Lower lobe of right lung (tissue), 2 donors: ENCODE data around the gene SLC17A8. TPM values are rescaled to one million over a fixed set of nuclear protein-coding genes. Genes with fewer than 3 reads are reported as not detected.
"Not testable (repeated sequence)": the region's sequence is repeated elsewhere in the genome, so short reads cannot be mapped to it uniquely, and the experiment has no call there.

ENCODE experiments used
- ATAC-seq, 2 donors: fragments of 200-7000 bp; cut with Tn5 transposase; one replicate each; pipeline ENCODE4 v1.9.1; 2020 to 2022; ENCODE audit warnings: mild to moderate bottlenecking in 2 of 2, moderate library complexity in 2 of 2
- DNase-seq: peaks from one replicate; pipeline ENCODE4 v3.0.0-alpha.2; 2020
- H3K27ac ChIP-seq: fragments of 200-600 bp; one replicate; pipeline ENCODE4 v1.8.0; 2022
- H3K27me3 ChIP-seq: fragments of 200-600 bp; one replicate; pipeline ENCODE4 v1.8.0; 2022; ENCODE audit warnings: low read depth
- H3K36me3 ChIP-seq: fragments of 200-600 bp; one replicate; pipeline ENCODE4 v1.8.0; 2022; ENCODE audit warnings: mild to moderate bottlenecking
- H3K4me1 ChIP-seq: fragments of 200-600 bp; one replicate; pipeline ENCODE4 v1.8.0; 2022
- H3K4me3 ChIP-seq: fragments of 200-600 bp; one replicate; pipeline ENCODE4 v1.8.0; 2022; ENCODE audit warnings: mild to moderate bottlenecking
- H3K9me3 ChIP-seq: fragments of 200-600 bp; one replicate; pipeline ENCODE4 v1.8.0; 2022
- CTCF ChIP-seq: fragments of 200-600 bp; IDR thresholded peaks from one replicate; pipeline ENCODE4 v1.8.0; 2022; ENCODE audit warnings: antibody characterized with exemption, mild to moderate bottlenecking
- intact Hi-C: fragments of 100-400 bp; cut with DNase I; formaldehyde crosslinking; loops from one replicate; pipeline ENCODE4 v1.11.0; 2022
- total RNA-seq: library from RNA; stranded (reverse); fragmentation: NEBNext Ultra II Directional; extraction: Animal tissue kit (Norgen Biotek cat#: 25700); gene quantifications from one replicate; pipeline ENCODE4 v1.2.1, GENCODE V29; 2021
- donor health status: DM: no; HTN: yes; CAD: no; lungs with severe emphysema.

SLC17A8 gene
- total RNA-seq, 1 donor from 2014 or later = not detected

DNA sequence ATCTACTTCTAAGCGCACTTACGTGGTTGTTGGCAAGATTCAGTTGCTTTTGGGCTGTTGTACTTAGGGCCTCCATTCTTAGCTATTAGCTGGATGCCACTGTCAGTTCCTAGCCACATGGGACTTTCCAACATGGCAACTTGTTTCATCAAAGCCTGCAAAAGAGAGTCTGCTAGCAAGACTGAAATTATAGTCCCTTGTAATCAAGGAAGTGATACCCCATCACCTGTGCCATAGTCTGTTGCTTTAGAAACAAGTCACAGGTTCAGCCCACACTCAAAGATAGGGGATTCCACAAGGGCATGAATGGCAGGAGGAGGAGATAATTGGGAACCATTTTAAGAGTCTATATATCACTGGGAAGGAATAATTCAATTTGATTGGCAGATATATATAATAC, 27.1 kb upstream of the SLC17A8 start:
- Histone ChIP-seq H3K4me1 (no peaks in the 10 kb centered on the region), H3K36me3 (peaks cover 87% of the 10 kb centered on the region), H3K27me3 (no peaks in the 10 kb centered on the region), H3K9me3 (no peaks in the 10 kb centered on the region), H3K27ac (no peak overlapping the region), H3K4me3 (no peak overlapping the region)
- DNase-seq (no peak), ATAC-seq (no peak)
- TF ChIP-seq CTCF = no peak
- intact Hi-C loops = no loop called here

DNA sequence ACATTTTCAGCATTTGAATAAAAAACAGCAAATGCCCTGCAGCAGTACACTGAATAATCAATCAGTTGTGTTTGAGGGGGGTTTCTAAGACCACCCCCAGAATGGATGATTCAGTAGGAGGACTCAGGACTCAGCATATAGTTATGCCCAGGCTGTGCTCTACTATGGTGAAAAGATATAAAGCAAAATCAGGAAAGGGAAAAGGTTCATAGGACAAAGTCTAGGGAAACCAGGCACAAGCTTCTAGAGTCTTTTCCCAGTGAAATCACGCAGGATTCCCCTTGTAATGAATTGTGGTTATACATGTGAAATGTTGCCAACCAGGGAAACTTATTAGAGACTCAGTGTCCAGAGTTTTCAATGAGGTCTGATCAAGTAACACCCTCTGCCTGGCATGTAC, 25.0 kb upstream of the SLC17A8 start:
- no peak for TF ChIP-seq CTCF
- ATAC-seq = no peak

DNA sequence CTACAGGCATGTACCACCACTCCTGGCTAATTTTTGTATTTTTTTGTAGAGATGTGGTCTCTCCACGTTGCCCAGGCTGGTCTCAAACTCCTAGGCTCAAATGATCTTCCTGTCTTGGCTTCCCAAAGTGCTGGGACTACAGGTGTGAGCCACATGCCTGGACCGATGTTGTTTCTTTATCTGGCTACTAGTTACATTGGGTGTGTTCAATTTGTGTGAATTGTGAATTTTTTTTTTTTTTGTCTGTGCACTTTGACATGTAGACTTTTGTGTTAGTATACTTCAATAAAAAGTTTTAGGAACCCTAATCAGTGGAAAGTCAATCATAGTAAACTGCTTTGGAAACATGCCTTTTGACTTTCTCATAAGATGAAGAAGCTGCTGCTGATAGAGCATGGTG, 24.0 kb upstream of the SLC17A8 start:
- intact Hi-C loops = no loop called here
- Histone ChIP-seq H3K4me3 (no peak overlapping the region), H3K4me1 (no peaks in the 10 kb centered on the region), H3K27ac (no peak overlapping the region), H3K27me3 (no peaks in the 10 kb centered on the region), H3K36me3 (peaks cover 89% of the 10 kb centered on the region), H3K9me3 (no peaks in the 10 kb centered on the region)
- no peak for DNase-seq
- ATAC-seq = no peak
- no peak for TF ChIP-seq CTCF

More for the DNA sequence above, 25.0 kb upstream of the SLC17A8 start:
- Histone ChIP-seq H3K9me3 (no peaks in the 10 kb centered on the region), H3K36me3 (peaks cover 89% of the 10 kb centered on the region), H3K27me3 (no peaks in the 10 kb centered on the region), H3K4me3 (no peak overlapping the region), H3K4me1 (no peaks in the 10 kb centered on the region), H3K27ac (no peak overlapping the region)
- intact Hi-C loops = no loop called here
- no peak for DNase-seq

- ATAC-seq (peak; percentile 11 to 47), DNase-seq (no peak)
- Histone ChIP-seq H3K36me3 (peaks cover 69% of the 10 kb centered on the region), H3K27ac (no peak overlapping the region), H3K4me1 (no peaks in the 10 kb centered on the region), H3K4me3 (no peak overlapping the region), H3K27me3 (no peaks in the 10 kb centered on the region), H3K9me3 (no peaks in the 10 kb centered on the region)
- intact Hi-C loops = no loop called here
- TF ChIP-seq CTCF = no peak
Measured at GRCh38 chr12:100337299-100337698, 19.6 kb upstream of the SLC17A8 start.

DNA sequence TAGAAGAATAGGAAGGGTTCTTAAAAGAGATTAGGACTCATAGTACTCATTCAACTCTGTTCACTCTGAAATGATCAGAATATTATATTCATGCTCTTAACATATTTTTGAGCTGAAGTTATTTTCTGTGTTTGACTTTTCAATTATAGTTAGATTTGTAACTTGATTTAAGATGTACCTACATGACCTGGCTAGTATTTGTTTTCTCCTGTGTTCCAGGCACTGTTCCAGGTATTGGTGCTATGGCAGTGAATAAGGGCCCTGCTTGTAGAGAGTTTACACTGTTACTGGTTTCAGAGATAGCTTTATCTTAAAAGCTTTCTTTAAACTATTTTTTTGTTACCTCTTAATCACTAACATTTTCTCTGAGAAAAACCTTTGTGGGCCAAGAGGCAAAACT, 19.1 kb upstream of the SLC17A8 start:
- Histone ChIP-seq H3K27me3 (no peaks in the 10 kb centered on the region), H3K4me3 (no peak overlapping the region), H3K9me3 (no peaks in the 10 kb centered on the region), H3K27ac (no peak overlapping the region), H3K36me3 (peaks cover 68% of the 10 kb centered on the region), H3K4me1 (no peaks in the 10 kb centered on the region)
- intact Hi-C loops = no loop called here
- no peak for TF ChIP-seq CTCF
- DNase-seq = no peak
- ATAC-seq = peak; percentile 75 to 97

- TF ChIP-seq CTCF = no peak
- no peaks in the 10 kb centered on the region for H3K9me3 ChIP-seq
- no peaks in the 10 kb centered on the region for H3K4me1 ChIP-seq
- peaks cover 54% of the 10 kb centered on the region for H3K36me3 ChIP-seq
- ATAC-seq = no peak
- intact Hi-C loops = no loop called here
- H3K4me3 ChIP-seq = no peak overlapping the region
- H3K27ac ChIP-seq = no peak overlapping the region
- DNase-seq = no peak
- no peaks in the 10 kb centered on the region for H3K27me3 ChIP-seq
Measured at GRCh38 chr12:100339071-100339470, 17.8 kb upstream of the SLC17A8 start.

GRCh38 chr12:100342897-100343296, 14.0 kb upstream of the SLC17A8 start:
- ATAC-seq, H3K27ac ChIP-seq, H3K9me3 ChIP-seq, H3K27me3 ChIP-seq, H3K4me1 ChIP-seq, DNase-seq, H3K4me3 ChIP-seq, intact Hi-C loops: not testable (repeated sequence)
- H3K36me3 ChIP-seq = peaks cover 18% of the 10 kb centered on the region

- H3K27ac ChIP-seq, DNase-seq, H3K27me3 ChIP-seq, ATAC-seq, H3K9me3 ChIP-seq, H3K4me3 ChIP-seq, H3K4me1 ChIP-seq, H3K36me3 ChIP-seq, intact Hi-C loops: not testable (repeated sequence)
Measured at GRCh38 chr12:100344351-100344750, 12.5 kb upstream of the SLC17A8 start.
